ENCODE results near the gene RTL10.

The RTL10 gene

GRCh38 chr22:19821523-19822300 lies 33.0 kb downstream of the RTL10 start:
- DNase-seq: no peak

- DNase-seq: no peak
Observed at GRCh38 chr22:19820880-19821522, 33.7 kb downstream of the RTL10 start.

- DNase-seq: no peak
Observed at GRCh38 chr22:19819911-19820879, 34.5 kb downstream of the RTL10 start.

- DNase-seq: no peak
Observed at GRCh38 chr22:19819208-19819910, 35.3 kb downstream of the RTL10 start.

- no peak for DNase-seq
Observed at GRCh38 chr22:19818324-19819207, 36.1 kb downstream of the RTL10 start.

GRCh38 chr22:19816372-19817119 lies 38.1 kb downstream of the RTL10 start:
- DNase-seq: no peak

GRCh38 chr22:19815823-19816290 lies 38.8 kb downstream of the RTL10 start:
- no peak for DNase-seq

GRCh38 chr22:19815093-19815822 lies 39.4 kb downstream of the RTL10 start:
- no peak for DNase-seq

- no peak for DNase-seq
Observed at GRCh38 chr22:19814428-19814827, 40.2 kb downstream of the RTL10 start.

GRCh38 chr22:19812910-19813309 lies 41.8 kb downstream of the RTL10 start:
- no peak for DNase-seq

- DNase-seq: no peak
Observed at GRCh38 chr22:19811811-19812771, 42.6 kb downstream of the RTL10 start.

- no peak for DNase-seq
Observed at GRCh38 chr22:19811211-19811621, 43.5 kb downstream of the RTL10 start.

GRCh38 chr22:19810381-19811201 lies 44.1 kb downstream of the RTL10 start:
- DNase-seq: no peak

GRCh38 chr22:19809741-19810140 lies 44.9 kb downstream of the RTL10 start:
- no peak for DNase-seq

GRCh38 chr22:19808873-19809478 lies 45.7 kb downstream of the RTL10 start:
- no peak for DNase-seq

- DNase-seq: no peak
Observed at GRCh38 chr22:19807914-19808872, 46.5 kb downstream of the RTL10 start.

All from NCI-H526 treated with DMSO at 0.1 percent for 48 hours (cell line).